GM19463 (cell line): Measurements from ENCODE around the gene ZSWIM3.
"Not testable (repeated sequence)": the region's sequence is repeated elsewhere in the genome, so short reads cannot be mapped to it uniquely, and the experiment has no call there.

ENCODE experiments used
- ATAC-seq: cut with Tn5 transposase; IDR thresholded peaks from one replicate; pipeline ENCODE4 v1.9.1; 2021; ENCODE audit warnings: mild to moderate bottlenecking, moderate library complexity; ENCODE audit not compliant: unreplicated experiment

The ZSWIM3 gene

GRCh38 chr20:45857114-45857881, at the start of gene ZSWIM3, which contains the start of gene ACOT8:
Gene ZSWIM3, plus strand, starts transcription at chr20:45857614. Its CDS starts 212 bp downstream, at chr20:45857826.
Gene ACOT8, minus strand, starts transcription at chr20:45857392. Its CDS starts 77 bp downstream, at chr20:45857315.
- ATAC-seq: peak; percentile 93

GRCh38 chr20:45810191-45810970, 47.0 kb upstream of the ZSWIM3 start:
- no peak for ATAC-seq

GRCh38 chr20:45812157-45813005, 45.0 kb upstream of the ZSWIM3 start, which contains the start of gene UBE2C:
Gene UBE2C, plus strand, starts transcription at chr20:45812644. Its CDS starts 52 bp downstream, at chr20:45812696.
- peak; percentile 99 for ATAC-seq

GRCh38 chr20:45813006-45813340, 44.4 kb upstream of the ZSWIM3 start:
- no peak for ATAC-seq

- ATAC-seq: no peak
These were observed 43.9 kb upstream of the ZSWIM3 start for GRCh38 chr20:45813489-45813888.

- no peak for ATAC-seq
These were observed 43.1 kb upstream of the ZSWIM3 start for GRCh38 chr20:45814314-45814713.

- ATAC-seq: no peak
These were observed 40.5 kb upstream of the ZSWIM3 start for GRCh38 chr20:45816951-45817350.

- ATAC-seq: no peak
These were observed 39.8 kb upstream of the ZSWIM3 start for GRCh38 chr20:45817376-45818194.

- ATAC-seq: no peak
These were observed 39.2 kb upstream of the ZSWIM3 start for GRCh38 chr20:45818239-45818638.

GRCh38 chr20:45819466-45819865, 37.9 kb upstream of the ZSWIM3 start:
- no peak for ATAC-seq

GRCh38 chr20:45821947-45822346, 35.5 kb upstream of the ZSWIM3 start:
- ATAC-seq: no peak

- ATAC-seq: no peak
These were observed 34.6 kb upstream of the ZSWIM3 start for GRCh38 chr20:45822857-45823256.

- ATAC-seq: peak; percentile 44
These were observed 33.2 kb upstream of the ZSWIM3 start for GRCh38 chr20:45823949-45824835.

- no peak for ATAC-seq
These were observed 30.9 kb upstream of the ZSWIM3 start for GRCh38 chr20:45826381-45827019.

- no peak for ATAC-seq
These were observed 30.3 kb upstream of the ZSWIM3 start, which contains the start of gene TNNC2 for GRCh38 chr20:45827030-45827652. Gene TNNC2, minus strand, starts transcription at chr20:45827312. Its CDS starts 64 bp downstream, at chr20:45827248.

GRCh38 chr20:45827712-45828111, 29.7 kb upstream of the ZSWIM3 start:
- no peak for ATAC-seq

- no peak for ATAC-seq
These were observed 28.8 kb upstream of the ZSWIM3 start for GRCh38 chr20:45828589-45828988.

- not testable (repeated sequence) for ATAC-seq
These were observed 27.7 kb upstream of the ZSWIM3 start for GRCh38 chr20:45829673-45830106.
